Measurements from ENCODE around the gene B3GAT3.

DNA sequence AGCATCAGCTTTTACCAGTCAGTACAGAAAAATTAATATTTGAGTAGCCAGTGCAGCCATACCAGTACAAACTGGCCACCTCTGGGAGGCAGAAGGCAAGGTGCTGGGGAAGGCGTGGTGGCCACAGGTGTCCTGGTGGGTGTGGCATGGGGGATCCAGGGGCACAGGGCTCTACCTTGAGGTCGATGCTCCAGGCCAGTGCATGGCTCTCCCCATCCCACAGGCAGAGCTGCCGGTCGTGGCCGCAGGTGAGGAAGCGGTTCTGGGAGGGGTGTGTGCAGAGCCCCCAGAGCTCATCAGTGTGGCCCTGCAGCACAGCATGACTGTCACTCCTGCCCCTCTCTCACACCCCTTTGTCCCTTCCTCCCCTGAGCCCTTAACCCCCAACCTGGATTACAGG lies 16.3 kb downstream of the B3GAT3 start:
- TF ChIP-seq, protein P1, sequence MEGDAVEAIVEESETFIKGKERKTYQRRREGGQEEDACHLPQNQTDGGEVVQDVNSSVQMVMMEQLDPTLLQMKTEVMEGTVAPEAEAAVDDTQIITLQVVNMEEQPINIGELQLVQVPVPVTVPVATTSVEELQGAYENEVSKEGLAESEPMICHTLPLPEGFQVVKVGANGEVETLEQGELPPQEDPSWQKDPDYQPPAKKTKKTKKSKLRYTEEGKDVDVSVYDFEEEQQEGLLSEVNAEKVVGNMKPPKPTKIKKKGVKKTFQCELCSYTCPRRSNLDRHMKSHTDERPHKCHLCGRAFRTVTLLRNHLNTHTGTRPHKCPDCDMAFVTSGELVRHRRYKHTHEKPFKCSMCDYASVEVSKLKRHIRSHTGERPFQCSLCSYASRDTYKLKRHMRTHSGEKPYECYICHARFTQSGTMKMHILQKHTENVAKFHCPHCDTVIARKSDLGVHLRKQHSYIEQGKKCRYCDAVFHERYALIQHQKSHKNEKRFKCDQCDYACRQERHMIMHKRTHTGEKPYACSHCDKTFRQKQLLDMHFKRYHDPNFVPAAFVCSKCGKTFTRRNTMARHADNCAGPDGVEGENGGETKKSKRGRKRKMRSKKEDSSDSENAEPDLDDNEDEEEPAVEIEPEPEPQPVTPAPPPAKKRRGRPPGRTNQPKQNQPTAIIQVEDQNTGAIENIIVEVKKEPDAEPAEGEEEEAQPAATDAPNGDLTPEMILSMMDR (conservative IDR thresholded peaks at IDR 0.05 in 1 of 2, IDR thresholded peaks at IDR 0.05 in 1 of 2; ENCODE audit: extremely low read depth in 1 of 2, insufficient read depth in 1 of 2, low read depth in 1 of 2, low read length in 2 of 2): no peak
- TF ChIP-seq EZH2 (IDR thresholded peaks at IDR 0.05; ENCODE audit: borderline replicate concordance, low read length): no peak

All from mammary epithelial cell (primary cell).